ENCODE measurements around the gene SMIM24. TPM values are rescaled to one million over a fixed set of nuclear protein-coding genes. Genes with fewer than 3 reads are reported as not detected.

SMIM24 gene
- total and polyA plus RNA-seq, 2 experiments from 2014 or later, result 5.0 to 21.5 TPM

- H3K36me3 ChIP-seq (ENCODE audit: insufficient read depth), result peaks cover 5% of the 10 kb centered on the region; the same call in 1 of the 2 replicates
- no peaks in the 10 kb centered on the region; the same call in 2 of the 3 replicates for H3K9me3 Mint-ChIP-seq
- ATAC-seq, result no peak
- H3K4me1 Mint-ChIP-seq, result no peaks in the 10 kb centered on the region
- H3F3A ChIP-seq (replicated peaks; ENCODE audit: low read depth), result 0 out of 2 replicates have a peak, but pooled peaks cover 4% of the 10 kb centered on the region
- H3K4me3 ChIP-seq, result no peak overlapping the region
- no peak overlapping the region for H3K4me2 ChIP-seq
- H3K27me3 Mint-ChIP-seq (ENCODE audit: insufficient read depth, low read depth, poor library complexity), result peaks cover 8% of the 10 kb centered on the region
- DNase-seq (ENCODE audit: low spot score), result no peak
- no peak overlapping the region; the same call in 2 of the 3 replicates for H3K4me3 Mint-ChIP-seq
- no peak overlapping the region for H3K27ac Mint-ChIP-seq
- H3K9me2 ChIP-seq (ENCODE audit: insufficient read depth), result no peaks in the 10 kb centered on the region
- H3K27me3 ChIP-seq (ENCODE audit: insufficient read depth), result no peaks in the 10 kb centered on the region
- no peak overlapping the region for H3K27ac ChIP-seq (ENCODE audit: low read depth)
- H2AFZ ChIP-seq, result no peak overlapping the region
- no peaks in the 10 kb centered on the region for H4K20me1 ChIP-seq (replicated peaks; ENCODE audit: insufficient read depth)
- peaks cover 45% of the 10 kb centered on the region for H3K36me3 Mint-ChIP-seq (ENCODE audit: low read depth)
- no peaks in the 10 kb centered on the region for H3K4me1 ChIP-seq (ENCODE audit: insufficient read depth)
- peaks cover 4% of the 10 kb centered on the region for H3K79me2 ChIP-seq (replicated peaks; ENCODE audit: insufficient read depth)
- no peak for TF ChIP-seq NANOG (IDR thresholded peaks at IDR 0.05; ENCODE audit: borderline replicate concordance)
- no peak for TF ChIP-seq ZNF462 (CRISPR knock-in tag; IDR thresholded peaks at IDR 0.05)
- no peak for TF ChIP-seq JUNB (IDR thresholded peaks at IDR 0.05; ENCODE audit: unreplicated experiment)
- TF ChIP-seq EZH2phosphoT487 (IDR thresholded peaks at IDR 0.05; ENCODE audit: unreplicated experiment), result no peak
- TF ChIP-seq CREB1 (CRISPR knock-in tag; IDR thresholded peaks at IDR 0.05; ENCODE audit: low read depth), result no peak
- TF ChIP-seq REST (IDR thresholded peaks at IDR 0.05; ENCODE audit: unreplicated experiment), result no peak
Measured at GRCh38 chr19:3492919-3493318, 12.6 kb upstream of the SMIM24 start.

Data from GM23338 (cell line).